GM19372 (cell line): ENCODE measurements around the gene D2HGDH.
A peak's percentile ranks its signal among the peaks of the same experiment; 100 is the strongest.

Source experiments
- ATAC-seq: cut with Tn5 transposase; IDR thresholded peaks from one replicate; pipeline ENCODE4 v1.9.1; 2021; ENCODE audit warnings: mild to moderate bottlenecking, low read depth, moderate library complexity; ENCODE audit not compliant: unreplicated experiment

Gene D2HGDH

GRCh38 chr2:241734467-241735208 is at the start of gene D2HGDH:
D2HGDH (plus strand) TSS chr2:241734630; CDS start chr2:241735225, 595 bp downstream.
- peak; percentile 84 for ATAC-seq

- peak; percentile 4 for ATAC-seq
Measured at GRCh38 chr2:241686324-241686649, 48.1 kb upstream of the D2HGDH start.

- ATAC-seq = peak; percentile 92
Measured at GRCh38 chr2:241686650-241687425, 47.6 kb upstream of the D2HGDH start, which contains the start of gene DTYMK. DTYMK (minus strand) TSS chr2:241686815; CDS start chr2:241686783, 32 bp downstream.

DNA sequence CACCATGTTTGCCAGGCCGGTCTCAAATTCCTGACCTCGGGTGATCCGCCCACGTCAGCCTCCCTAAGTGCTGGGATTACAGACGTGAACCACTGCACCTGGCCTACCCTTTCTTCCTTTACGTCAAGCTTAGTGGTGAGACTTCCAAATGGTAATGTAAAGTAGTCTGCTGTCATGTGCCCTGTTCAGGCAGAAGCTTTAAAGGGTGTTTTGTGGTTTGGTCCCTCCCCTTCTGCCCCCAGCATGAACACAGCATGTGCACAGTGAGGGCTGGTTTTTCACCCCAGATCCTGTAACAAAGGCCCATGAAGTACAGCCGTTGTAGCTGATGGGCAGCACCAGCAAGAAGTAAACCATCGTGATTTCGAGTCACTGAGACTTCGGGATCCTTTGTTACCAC is 45.1 kb upstream of the D2HGDH start:
- ATAC-seq = no peak

DNA sequence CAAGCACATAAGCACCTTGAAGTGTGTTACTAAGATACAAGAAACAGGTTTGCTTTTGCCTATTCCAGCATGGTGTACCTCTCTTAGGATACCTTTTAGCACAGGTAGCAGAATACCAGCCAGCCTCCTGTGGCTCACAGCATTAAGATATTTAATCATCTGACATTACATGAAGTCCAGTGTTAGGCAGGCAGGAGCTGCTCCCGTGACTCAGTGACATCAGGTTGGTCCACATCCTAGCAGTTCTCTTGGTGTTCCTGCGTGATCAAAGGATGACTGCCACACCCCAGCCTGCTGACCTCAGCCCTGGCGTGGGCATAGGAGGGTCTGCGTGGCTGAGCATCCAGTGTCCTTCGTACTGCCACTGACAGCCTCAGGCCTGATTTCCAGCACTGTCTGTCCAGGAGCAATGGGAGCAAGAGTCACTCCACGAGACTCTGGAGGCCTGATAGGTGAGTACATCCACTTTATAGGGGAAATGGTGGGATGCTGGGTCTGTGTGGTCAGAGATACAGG is 44.2 kb upstream of the D2HGDH start:
- no peak for ATAC-seq

DNA sequence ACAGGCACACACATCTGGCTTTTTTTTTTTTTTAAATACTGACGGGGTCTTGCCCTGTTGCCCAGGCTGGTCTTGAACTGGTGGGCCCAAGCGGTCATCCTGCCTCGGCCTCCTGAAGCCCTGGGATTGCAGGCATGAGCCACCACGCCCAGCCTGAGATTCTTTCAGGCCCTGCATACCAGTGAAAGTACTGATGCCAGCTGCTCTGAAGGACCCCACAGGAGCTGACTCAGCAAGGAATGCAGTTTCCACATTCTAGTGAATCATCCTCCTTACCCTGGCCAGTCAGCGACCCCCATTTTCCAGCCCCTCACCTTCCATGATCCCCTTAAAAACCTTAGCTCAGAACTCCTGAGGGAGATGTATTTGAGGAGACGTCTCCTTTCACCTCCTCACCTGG is 42.0 kb upstream of the D2HGDH start:
- ATAC-seq = no peak

- no peak for ATAC-seq
Measured at GRCh38 chr2:241695651-241696050, 38.8 kb upstream of the D2HGDH start.

GRCh38 chr2:241701149-241701398 is 33.4 kb upstream of the D2HGDH start:
- no peak for ATAC-seq

DNA sequence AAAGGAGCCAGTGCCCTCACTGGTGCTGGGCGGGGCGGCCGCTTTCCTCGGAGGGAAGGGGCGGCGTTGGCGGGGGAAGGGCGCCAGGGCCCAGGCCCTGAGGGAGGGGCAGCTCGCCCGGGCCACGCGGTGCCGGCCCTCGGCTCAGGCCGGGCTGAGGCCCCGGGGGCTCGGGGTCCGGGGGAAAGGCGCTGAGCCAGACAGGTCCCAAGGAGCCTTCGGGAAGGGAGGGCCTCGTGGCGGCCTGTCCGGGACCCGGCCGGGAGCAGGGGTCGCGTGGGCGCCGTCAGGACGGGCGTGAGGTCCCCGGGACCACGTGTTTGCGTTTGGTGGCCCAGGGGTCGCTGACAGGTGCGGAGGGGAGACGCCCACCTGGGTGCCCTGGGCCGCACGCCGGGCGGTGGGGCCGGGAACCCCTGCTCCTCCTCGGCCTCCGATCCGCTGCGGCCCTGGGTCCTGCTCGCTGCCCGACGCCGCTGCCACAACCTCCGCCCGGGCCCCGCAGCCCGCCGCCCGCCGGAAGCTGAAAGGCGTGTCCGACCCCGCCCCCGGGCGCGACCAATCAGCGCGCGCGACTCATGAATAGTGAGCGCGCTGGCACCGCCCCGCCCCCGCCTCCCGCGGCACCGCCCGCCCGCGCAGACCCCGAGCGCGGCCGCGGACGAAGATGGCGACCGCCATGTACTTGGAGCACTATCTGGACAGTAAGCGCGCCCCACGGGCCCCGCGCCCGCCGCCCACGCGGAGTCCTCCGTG is 32.9 kb upstream of the D2HGDH start, which contains the start of gene ING5:
ING5 (plus strand) TSS at position 641 of the 756 bp plus-strand sequence; CDS start at position 668, 27 bp downstream.
- peak; percentile 48 for ATAC-seq

GRCh38 chr2:241702155-241703031 is 32.0 kb upstream of the D2HGDH start:
- peak; percentile 55 for ATAC-seq

GRCh38 chr2:241703032-241703604 is 31.3 kb upstream of the D2HGDH start:
- ATAC-seq = no peak

DNA sequence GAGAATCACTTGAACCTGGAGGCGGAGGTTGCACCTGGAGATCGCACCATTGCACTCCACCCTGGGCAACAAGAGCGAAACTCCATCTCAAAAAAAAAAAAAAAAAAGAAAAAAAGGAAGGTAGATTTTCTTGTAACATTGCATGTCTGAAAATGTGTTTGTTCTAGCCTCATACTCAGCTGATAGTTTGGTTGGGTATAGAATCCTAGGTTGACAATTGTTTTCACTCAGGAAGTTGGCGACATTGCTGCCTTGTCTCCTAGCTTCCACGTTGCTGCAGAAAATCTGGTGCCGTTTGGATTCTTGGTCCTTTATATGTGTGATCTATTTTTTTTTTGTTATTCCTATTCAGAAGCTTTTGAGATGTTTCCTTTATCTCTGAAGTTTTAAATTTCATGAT is 27.9 kb upstream of the D2HGDH start:
- ATAC-seq = no peak

DNA sequence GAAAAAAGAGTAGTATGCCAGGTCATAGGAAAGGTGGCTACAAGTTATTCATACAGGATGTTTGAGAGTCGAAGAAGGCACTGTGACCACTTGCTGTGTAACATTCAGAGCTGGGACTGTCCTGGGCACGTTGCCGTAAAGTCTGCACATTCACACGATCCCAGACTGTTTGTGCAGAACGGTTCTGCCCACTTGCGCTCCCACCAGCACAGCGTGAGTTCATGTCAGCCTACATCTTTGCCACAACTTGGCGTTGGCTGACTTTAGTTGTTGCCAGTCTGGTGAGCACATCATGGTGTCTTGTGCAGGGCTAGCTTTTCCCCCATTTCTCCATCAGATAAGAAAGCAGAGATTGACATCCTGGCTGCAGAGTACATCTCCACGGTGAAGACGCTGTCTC is 25.6 kb upstream of the D2HGDH start:
- no peak for ATAC-seq

GRCh38 chr2:241719093-241719492 is 15.3 kb upstream of the D2HGDH start:
- no peak for ATAC-seq

DNA sequence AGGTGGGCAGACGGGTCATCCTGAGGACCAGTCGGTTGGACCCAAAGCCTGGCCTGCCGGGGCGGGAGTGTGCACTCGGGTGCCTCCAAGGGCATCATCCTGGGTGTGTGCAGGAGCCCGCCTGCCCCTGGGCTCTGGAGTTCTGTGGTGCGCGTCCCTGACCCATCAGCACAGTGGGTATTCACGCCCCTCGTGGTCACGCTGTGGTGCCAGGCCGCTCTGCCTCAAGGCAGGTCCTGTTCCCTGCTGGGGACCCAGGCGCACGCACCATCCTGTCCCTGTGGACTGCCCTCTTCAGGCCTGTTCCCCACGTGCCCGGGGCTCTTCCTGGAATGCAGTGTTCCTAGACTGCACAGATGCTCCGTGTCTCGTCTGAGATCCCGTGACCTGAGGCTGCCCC is 14.3 kb upstream of the D2HGDH start:
- no peak for ATAC-seq

DNA sequence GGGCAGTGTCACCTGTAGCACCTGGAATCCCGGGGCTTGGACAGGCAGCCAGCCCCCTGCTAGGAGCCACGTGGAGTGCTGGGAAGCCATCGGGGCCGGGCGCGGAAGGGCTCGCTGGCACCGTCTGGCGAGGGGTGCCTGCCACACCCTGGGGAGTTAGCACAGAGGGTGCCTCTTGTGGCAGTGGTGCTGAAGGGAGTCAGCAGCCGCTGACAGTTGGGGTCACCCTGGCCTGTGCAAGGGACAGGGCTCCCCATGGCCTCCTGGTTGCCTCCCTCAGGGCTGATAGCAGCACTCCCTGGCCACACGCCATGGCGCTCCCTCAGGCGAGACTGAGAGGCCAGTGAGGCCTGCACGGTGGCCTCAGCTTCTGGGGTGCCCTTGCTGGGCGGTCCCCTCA is 13.9 kb upstream of the D2HGDH start:
- ATAC-seq = no peak

GRCh38 chr2:241721852-241722251 is 12.6 kb upstream of the D2HGDH start:
- no peak for ATAC-seq

GRCh38 chr2:241722896-241723454 is 11.5 kb upstream of the D2HGDH start:
- no peak for ATAC-seq

DNA sequence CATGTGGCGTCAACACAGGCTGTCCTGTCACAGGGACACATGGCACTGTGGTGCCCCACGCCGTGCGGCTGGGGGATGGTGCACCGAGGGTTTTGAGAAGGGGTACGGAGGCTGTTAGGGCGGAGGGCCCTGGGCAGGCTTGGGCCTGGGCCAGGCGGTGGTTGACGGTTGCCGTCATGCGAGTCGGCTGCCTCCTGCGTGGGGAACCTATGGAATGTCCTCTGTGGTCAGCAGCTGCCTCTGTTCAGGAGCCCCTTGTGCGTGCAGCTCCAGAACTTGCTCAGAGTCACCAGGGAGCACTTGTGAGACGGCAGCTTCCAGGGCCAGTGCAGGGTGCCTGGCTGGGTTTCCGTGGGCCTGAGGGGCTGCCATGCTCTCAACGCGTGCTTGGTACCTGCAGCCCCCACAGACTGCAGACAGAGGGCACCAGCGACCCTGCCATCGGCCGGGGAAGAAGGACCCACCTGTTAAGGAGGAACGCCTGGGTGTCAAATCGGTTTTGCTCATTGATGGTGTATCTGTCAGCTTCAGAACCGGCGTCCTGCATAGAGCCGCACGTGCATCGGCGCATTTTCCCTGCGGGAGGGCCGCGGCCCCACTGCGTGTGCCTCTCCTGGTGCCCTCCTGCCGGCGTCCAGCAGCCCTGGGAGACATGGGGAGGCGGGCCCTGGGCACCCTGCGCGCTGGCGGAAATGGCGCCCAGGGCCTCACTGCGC is 10.0 kb upstream of the D2HGDH start:
- ATAC-seq = no peak
